Ectodermal cell (in vitro differentiated cells): ENCODE data around the gene PPP5C. TPM values are rescaled to one million over a fixed set of nuclear protein-coding genes. Genes with fewer than 3 reads are reported as not detected.

Experiments
- H3K27ac ChIP-seq: 2 replicates; pipeline ENCODE4 v1.7.0; 2013; ENCODE audit warnings: mild to moderate bottlenecking, low read depth, low read length; ENCODE audit not compliant: insufficient read depth, poor library complexity, severe bottlenecking
- H3K27me3 ChIP-seq: 2 replicates; pipeline ENCODE4 v1.7.0; 2013; ENCODE audit warnings: mild to moderate bottlenecking, low read length; ENCODE audit not compliant: insufficient read depth, control insufficient read depth, poor library complexity, severe bottlenecking
- H3K36me3 ChIP-seq: one replicate; pipeline ENCODE4 v1.7.0; 2013; ENCODE audit warnings: low read length; ENCODE audit not compliant: control insufficient read depth, insufficient read depth
- H3K4me1 ChIP-seq: one replicate; pipeline ENCODE4 v1.7.0; 2013; ENCODE audit warnings: low read length; ENCODE audit not compliant: control insufficient read depth, insufficient read depth
- H3K4me3 ChIP-seq: 2 replicates; pipeline ENCODE4 v1.7.0; 2013; ENCODE audit warnings: low read depth, low read length, control low read depth; ENCODE audit not compliant: insufficient read depth
- H3K9me3 ChIP-seq: 2 replicates; pipeline ENCODE4 v1.7.0; 2013; ENCODE audit warnings: mild to moderate bottlenecking, low read length, moderate library complexity; ENCODE audit not compliant: control insufficient read depth
- WGBS, 2 experiments: methylation state at CpG; one replicate each; pipeline ENCODE4 v1.1.7; 2013; ENCODE audit warnings: missing lambda C conversion rate in 2 of 2; 5-methylcytosine and 5-hydroxymethylcytosine counted together
- polyA plus RNA-seq, 4 experiments: library from polyadenylated mRNA; stranded (reverse); fragments of 50-300 nt; gene quantifications; one replicate each; pipeline ENCODE4 v1.2.3, GENCODE V29; 2013

Gene PPP5C
- 114 TPM for polyA plus RNA-seq (2013, experiment 1 of 4)
- 107 TPM for polyA plus RNA-seq (2013, experiment 2 of 4)
- polyA plus RNA-seq (2013, experiment 3 of 4) = 84.8 TPM
- polyA plus RNA-seq (2013, experiment 4 of 4) = 99.0 TPM

- Histone ChIP-seq H3K9me3 (no peaks in the 10 kb centered on the region), H3K4me3 (peak within 1 kb of the TSS; percentile 99), H3K4me1 (no peaks in the 10 kb centered on the region), H3K36me3 (no peaks in the 10 kb centered on the region), H3K27me3 (no peaks in the 10 kb centered on the region), H3K27ac (peak within 1 kb of the TSS; percentile 69)
- WGBS, 2 experiments = 0% methylated on average over 62 of the region's 62 CpGs
Observed at GRCh38 chr19:46346821-46347571, at the start of gene PPP5C. TSS of gene PPP5C (plus strand) at chr19:46347087. CDS start at chr19:46347097, 10 bp downstream.

- peak overlapping the region; percentile 73 for H3K4me3 ChIP-seq
- H3K9me3 ChIP-seq = no peaks in the 10 kb centered on the region
- peaks cover 19% of the 10 kb centered on the region for H3K4me1 ChIP-seq
- no peak overlapping the region for H3K27ac ChIP-seq
- H3K27me3 ChIP-seq = no peaks in the 10 kb centered on the region
- 73 to 74% methylated on average over 18 of the region's 19 CpGs for WGBS, 2 experiments
- no peaks in the 10 kb centered on the region for H3K36me3 ChIP-seq
Observed at GRCh38 chr19:46297700-46298478, 49.0 kb upstream of the PPP5C start.

GRCh38 chr19:46298479-46299003 is 48.3 kb upstream of the PPP5C start:
- H3K27ac ChIP-seq = no peak overlapping the region
- H3K36me3 ChIP-seq = no peaks in the 10 kb centered on the region
- no peak overlapping the region for H3K4me3 ChIP-seq
- H3K4me1 ChIP-seq = peaks cover 24% of the 10 kb centered on the region
- H3K9me3 ChIP-seq = no peaks in the 10 kb centered on the region
- H3K27me3 ChIP-seq = no peaks in the 10 kb centered on the region
- WGBS, 2 experiments = 54 to 56% methylated on average over 7 of the region's 7 CpGs

GRCh38 chr19:46299004-46299509 is 47.8 kb upstream of the PPP5C start:
- Histone ChIP-seq H3K36me3 (no peaks in the 10 kb centered on the region), H3K27ac (no peak overlapping the region), H3K4me3 (no peak overlapping the region), H3K4me1 (peaks cover 25% of the 10 kb centered on the region), H3K9me3 (no peaks in the 10 kb centered on the region), H3K27me3 (no peaks in the 10 kb centered on the region)
- 51 to 55% methylated on average over 11 of the region's 11 CpGs for whole genome bisulfite sequencing, 2 experiments

GRCh38 chr19:46299695-46300094 is 47.2 kb upstream of the PPP5C start:
- H3K4me3 ChIP-seq = no peak overlapping the region
- peaks cover 3% of the 10 kb centered on the region for H3K36me3 ChIP-seq
- no peaks in the 10 kb centered on the region for H3K27me3 ChIP-seq
- WGBS, 2 experiments = 86 to 90% methylated on average over 5 to 6 of the region's 7 CpGs
- H3K4me1 ChIP-seq = peaks cover 25% of the 10 kb centered on the region
- no peak overlapping the region for H3K27ac ChIP-seq
- no peaks in the 10 kb centered on the region for H3K9me3 ChIP-seq

- no peak overlapping the region for H3K27ac ChIP-seq
- H3K27me3 ChIP-seq = no peaks in the 10 kb centered on the region
- H3K4me1 ChIP-seq = peaks cover 25% of the 10 kb centered on the region
- no peaks in the 10 kb centered on the region for H3K9me3 ChIP-seq
- 54 to 62% methylated on average over 10 of the region's 10 CpGs for WGBS, 2 experiments
- H3K4me3 ChIP-seq = peak overlapping the region; percentile 18
- H3K36me3 ChIP-seq = peaks cover 24% of the 10 kb centered on the region
Observed at GRCh38 chr19:46303322-46303690, 43.6 kb upstream of the PPP5C start.

- Histone ChIP-seq H3K27ac (no peak overlapping the region), H3K36me3 (peaks cover 24% of the 10 kb centered on the region), H3K27me3 (no peaks in the 10 kb centered on the region), H3K4me3 (peak overlapping the region; percentile 18), H3K4me1 (peaks cover 23% of the 10 kb centered on the region), H3K9me3 (no peaks in the 10 kb centered on the region)
- 28% methylated on average over 56 of the region's 56 CpGs for WGBS, 2 experiments
Observed at GRCh38 chr19:46303691-46304397, 43.0 kb upstream of the PPP5C start.

- Histone ChIP-seq H3K36me3 (peaks cover 26% of the 10 kb centered on the region), H3K9me3 (no peaks in the 10 kb centered on the region), H3K27me3 (no peaks in the 10 kb centered on the region), H3K4me3 (no peak overlapping the region), H3K4me1 (peaks cover 6% of the 10 kb centered on the region), H3K27ac (no peak overlapping the region)
- 90 to 98% methylated on average over 3 of the region's 3 CpGs for WGBS, 2 experiments
Observed at GRCh38 chr19:46306501-46306900, 40.4 kb upstream of the PPP5C start.

GRCh38 chr19:46308510-46308909 is 38.4 kb upstream of the PPP5C start:
- H3K4me1 ChIP-seq = peaks cover 1% of the 10 kb centered on the region
- no peaks in the 10 kb centered on the region for H3K9me3 ChIP-seq
- 96% methylated on average over 15 of the region's 15 CpGs for WGBS, 2 experiments
- H3K27me3 ChIP-seq = no peaks in the 10 kb centered on the region
- H3K27ac ChIP-seq = no peak overlapping the region
- no peak overlapping the region for H3K4me3 ChIP-seq
- H3K36me3 ChIP-seq = peaks cover 28% of the 10 kb centered on the region
